NT2/D1 (cell line): ENCODE measurements around the gene SLC35E2B.
"Not testable (repeated sequence)": the region's sequence is repeated elsewhere in the genome, so short reads cannot be mapped to it uniquely, and the experiment has no call there.

Experiments used
- SUZ12 ChIP-seq: IDR thresholded peaks from 2 replicates; pipeline ENCODE4 v1.6.1; 2011; ENCODE audit not compliant: insufficient read length, insufficient read depth; ENCODE audit errors: extremely low read depth
- YY1 ChIP-seq: IDR thresholded peaks from 2 replicates; pipeline ENCODE4 v1.6.1; 2011; ENCODE audit not compliant: insufficient read length, insufficient read depth

DNA sequence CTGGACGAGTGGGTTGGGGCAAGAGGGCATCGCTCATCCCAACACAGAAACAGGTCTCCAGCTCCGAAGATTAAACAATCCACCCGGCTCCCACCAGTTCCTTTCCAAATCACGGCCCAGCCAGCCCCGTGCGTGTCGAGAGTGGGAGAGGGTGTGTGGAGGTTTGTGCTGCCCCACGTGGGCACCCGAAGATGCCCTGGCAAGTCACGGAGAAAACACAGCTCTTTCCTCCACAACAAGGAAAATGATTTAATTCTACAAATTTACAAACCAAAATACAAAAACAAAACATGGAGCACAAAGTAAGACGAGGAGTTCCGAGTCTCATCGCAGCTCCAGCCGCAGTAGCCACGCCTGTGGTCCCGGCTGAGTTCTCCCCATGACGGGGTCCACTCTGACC, 9.9 kb upstream of the SLC35E2B start:
- TF ChIP-seq SUZ12, YY1: not testable (repeated sequence)
